Measurements from ENCODE around the gene STX2. TPM values are rescaled to one million over a fixed set of nuclear protein-coding genes. Genes with fewer than 3 reads are reported as not detected.
"Not testable (repeated sequence)": the region's sequence is repeated elsewhere in the genome, so short reads cannot be mapped to it uniquely, and the experiment has no call there.

Gene STX2
- total and polyA plus RNA-seq, 5 donors from 2014 or later = 10.7 to 29.5 (median 11.8) TPM

- Mint-ChIP-seq H3K27me3 (peaks cover 17% of the 10 kb centered on the region), H3K36me3 (no peaks in the 10 kb centered on the region), H3K9me3 (no peaks in the 10 kb centered on the region), H3K4me3 (no peak overlapping the region), H3K27ac (peak overlapping the region in 1 of 3 donors; percentile 80), H3K4me1 (no peaks in the 10 kb centered on the region)
- DNase-seq (no peak), ATAC-seq (ENCODE audit: low read depth in 2 of 2) (no peak)
- Histone ChIP-seq H3K4me1 (ENCODE audit: control insufficient read depth, insufficient read depth, low read length, poor library complexity, severe bottlenecking) (no peaks in the 10 kb centered on the region), H3K27me3 (ENCODE audit: control insufficient read depth, insufficient read depth, low read length) (no peaks in the 10 kb centered on the region), H3K36me3 (ENCODE audit: control insufficient read depth, insufficient read depth, low read length) (no peaks in the 10 kb centered on the region), H3K9me3 (ENCODE audit: control insufficient read depth in 2 of 2, low read length in 2 of 2) (no peaks in the 10 kb centered on the region), H3K4me3 (ENCODE audit: low read depth, low read length) (no peak overlapping the region), H3K27ac (ENCODE audit: insufficient read depth, low read length, poor library complexity, severe bottlenecking) (no peak overlapping the region)
These were observed 10.7 kb upstream of the STX2 start for GRCh38 chr12:130849561-130850417.

- peaks cover 13% of the 10 kb centered on the region for H3K27me3 Mint-ChIP-seq
- not testable (repeated sequence) for H3K36me3 ChIP-seq (ENCODE audit: control insufficient read depth, insufficient read depth, low read length); H3K4me3 Mint-ChIP-seq; DNase-seq; H3K27me3 ChIP-seq (ENCODE audit: control insufficient read depth, insufficient read depth, low read length); H3K4me1 ChIP-seq (ENCODE audit: control insufficient read depth, insufficient read depth, low read length, poor library complexity, severe bottlenecking); H3K36me3 Mint-ChIP-seq; H3K9me3 ChIP-seq (ENCODE audit: control insufficient read depth in 2 of 2, low read length in 2 of 2); H3K9me3 Mint-ChIP-seq; H3K4me3 ChIP-seq (ENCODE audit: low read depth, low read length); ATAC-seq (ENCODE audit: low read depth in 2 of 2); H3K27ac Mint-ChIP-seq; H3K4me1 Mint-ChIP-seq; H3K27ac ChIP-seq (ENCODE audit: insufficient read depth, low read length, poor library complexity, severe bottlenecking)
These were observed 9.8 kb upstream of the STX2 start for GRCh38 chr12:130848785-130849305.

GRCh38 chr12:130848105-130848504 lies 9.1 kb upstream of the STX2 start:
- not testable (repeated sequence) for H3K9me3 Mint-ChIP-seq; ATAC-seq (ENCODE audit: low read depth in 2 of 2); H3K27ac ChIP-seq (ENCODE audit: insufficient read depth, low read length, poor library complexity, severe bottlenecking); H3K36me3 ChIP-seq (ENCODE audit: control insufficient read depth, insufficient read depth, low read length); H3K4me3 ChIP-seq (ENCODE audit: low read depth, low read length); H3K4me3 Mint-ChIP-seq; H3K9me3 ChIP-seq (ENCODE audit: control insufficient read depth in 2 of 2, low read length in 2 of 2); H3K4me1 Mint-ChIP-seq; H3K27me3 ChIP-seq (ENCODE audit: control insufficient read depth, insufficient read depth, low read length); DNase-seq; H3K4me1 ChIP-seq (ENCODE audit: control insufficient read depth, insufficient read depth, low read length, poor library complexity, severe bottlenecking); H3K36me3 Mint-ChIP-seq
- peaks cover 13% of the 10 kb centered on the region for H3K27me3 Mint-ChIP-seq
- peak overlapping the region in 1 of 3 donors; percentile 60 for H3K27ac Mint-ChIP-seq

- no peak overlapping the region for H3K4me3 Mint-ChIP-seq
- Histone ChIP-seq H3K9me3 (ENCODE audit: control insufficient read depth in 2 of 2, low read length in 2 of 2) (no peaks in the 10 kb centered on the region), H3K36me3 (ENCODE audit: control insufficient read depth, insufficient read depth, low read length) (no peaks in the 10 kb centered on the region), H3K27ac (ENCODE audit: insufficient read depth, low read length, poor library complexity, severe bottlenecking) (no peak overlapping the region), H3K4me3 (ENCODE audit: low read depth, low read length) (no peak overlapping the region), H3K4me1 (ENCODE audit: control insufficient read depth, insufficient read depth, low read length, poor library complexity, severe bottlenecking) (no peaks in the 10 kb centered on the region), H3K27me3 (ENCODE audit: control insufficient read depth, insufficient read depth, low read length) (no peaks in the 10 kb centered on the region)
- DNase-seq (no peak), ATAC-seq (ENCODE audit: low read depth in 2 of 2) (no peak)
- H3K4me1 Mint-ChIP-seq = no peaks in the 10 kb centered on the region
- H3K27me3 Mint-ChIP-seq = peaks cover 13% of the 10 kb centered on the region
- peak overlapping the region in 2 of 3 donors; percentile 27 to 60 for H3K27ac Mint-ChIP-seq
- H3K9me3 Mint-ChIP-seq = no peaks in the 10 kb centered on the region
- no peaks in the 10 kb centered on the region for H3K36me3 Mint-ChIP-seq
These were observed 8.1 kb upstream of the STX2 start for GRCh38 chr12:130847112-130847511.

DNA sequence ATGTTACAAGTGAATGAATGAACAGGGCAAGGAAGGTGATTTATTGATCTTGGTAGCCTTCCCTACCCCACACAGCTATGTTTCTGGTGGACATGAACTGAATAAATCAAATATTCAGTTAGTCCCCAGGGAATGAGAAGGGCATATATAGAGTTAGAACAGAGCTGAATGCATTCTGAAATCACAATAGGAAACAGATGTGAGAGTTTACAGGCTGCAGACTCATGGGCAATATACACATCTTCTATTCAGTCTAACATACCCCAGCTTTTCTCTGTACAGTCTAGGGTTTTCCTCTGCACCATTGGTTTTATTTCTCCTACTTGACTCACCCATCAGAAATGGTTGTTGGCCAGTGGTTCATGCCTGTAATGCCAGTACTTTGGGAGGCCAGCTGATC lies 7.3 kb upstream of the STX2 start:
- H3K27me3 Mint-ChIP-seq = peaks cover 13% of the 10 kb centered on the region
- H3K4me1 Mint-ChIP-seq = no peaks in the 10 kb centered on the region
- Histone ChIP-seq H3K36me3 (ENCODE audit: control insufficient read depth, insufficient read depth, low read length) (no peaks in the 10 kb centered on the region), H3K27me3 (ENCODE audit: control insufficient read depth, insufficient read depth, low read length) (no peaks in the 10 kb centered on the region), H3K9me3 (ENCODE audit: control insufficient read depth in 2 of 2, low read length in 2 of 2) (no peaks in the 10 kb centered on the region), H3K4me1 (ENCODE audit: control insufficient read depth, insufficient read depth, low read length, poor library complexity, severe bottlenecking) (no peaks in the 10 kb centered on the region), H3K4me3 (ENCODE audit: low read depth, low read length) (no peak overlapping the region), H3K27ac (ENCODE audit: insufficient read depth, low read length, poor library complexity, severe bottlenecking) (no peak overlapping the region)
- no peaks in the 10 kb centered on the region for H3K9me3 Mint-ChIP-seq
- H3K36me3 Mint-ChIP-seq = no peaks in the 10 kb centered on the region
- DNase-seq (no peak), ATAC-seq (ENCODE audit: low read depth in 2 of 2) (no peak)
- H3K4me3 Mint-ChIP-seq = no peak overlapping the region
- H3K27ac Mint-ChIP-seq = no peak overlapping the region

DNA sequence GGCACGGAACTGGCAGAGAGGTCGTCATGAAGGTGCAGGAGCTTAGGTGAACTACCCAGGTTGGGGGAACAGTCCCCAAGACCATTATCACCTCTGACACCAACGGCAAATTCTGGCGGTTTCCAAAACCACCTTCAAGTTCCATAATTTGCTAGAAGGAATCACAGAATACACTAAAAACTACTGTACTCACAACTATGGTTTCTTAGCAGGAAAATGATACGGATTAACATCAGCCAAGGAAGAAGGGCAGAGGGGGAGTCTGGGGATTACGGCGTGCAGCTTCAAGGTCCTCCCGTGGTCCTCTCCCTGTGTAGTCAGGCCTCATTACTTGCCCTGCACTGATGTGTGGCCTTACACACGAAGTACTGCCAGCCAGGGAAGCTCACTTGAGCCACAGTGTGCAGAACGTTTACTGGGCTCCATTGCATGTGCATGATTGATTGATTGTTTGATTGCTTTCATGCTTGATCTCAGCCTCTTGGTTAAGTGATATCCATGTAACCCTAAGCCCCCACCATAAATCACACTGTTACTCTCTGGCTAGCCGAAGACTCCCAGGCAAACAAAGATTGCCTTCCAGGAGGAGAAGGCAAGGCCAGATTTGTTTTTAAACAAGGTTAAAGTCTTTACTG lies 837 bp upstream of the STX2 start:
- Mint-ChIP-seq H3K4me3 (peak overlapping the region; percentile 83 to 87 (median 85)), H3K27me3 (no peaks in the 10 kb centered on the region), H3K36me3 (peaks cover 3% of the 10 kb centered on the region), H3K27ac (peak overlapping the region; percentile 88 to 94 (median 91)), H3K9me3 (no peaks in the 10 kb centered on the region), H3K4me1 (peaks cover 12 to 40% (median 24%) of the 10 kb centered on the region in 4 donors)
- Histone ChIP-seq H3K9me3 (ENCODE audit: control insufficient read depth in 2 of 2, low read length in 2 of 2) (no peaks in the 10 kb centered on the region), H3K36me3 (ENCODE audit: control insufficient read depth, insufficient read depth, low read length) (no peaks in the 10 kb centered on the region), H3K4me3 (ENCODE audit: low read depth, low read length) (peak overlapping the region; percentile 89), H3K4me1 (ENCODE audit: control insufficient read depth, insufficient read depth, low read length, poor library complexity, severe bottlenecking) (peaks cover 11% of the 10 kb centered on the region), H3K27ac (ENCODE audit: insufficient read depth, low read length, poor library complexity, severe bottlenecking) (peak overlapping the region; percentile 74), H3K27me3 (ENCODE audit: control insufficient read depth, insufficient read depth, low read length) (no peaks in the 10 kb centered on the region)
- ATAC-seq (ENCODE audit: low read depth in 2 of 2) = no peak
- DNase-seq = no peak

DNA sequence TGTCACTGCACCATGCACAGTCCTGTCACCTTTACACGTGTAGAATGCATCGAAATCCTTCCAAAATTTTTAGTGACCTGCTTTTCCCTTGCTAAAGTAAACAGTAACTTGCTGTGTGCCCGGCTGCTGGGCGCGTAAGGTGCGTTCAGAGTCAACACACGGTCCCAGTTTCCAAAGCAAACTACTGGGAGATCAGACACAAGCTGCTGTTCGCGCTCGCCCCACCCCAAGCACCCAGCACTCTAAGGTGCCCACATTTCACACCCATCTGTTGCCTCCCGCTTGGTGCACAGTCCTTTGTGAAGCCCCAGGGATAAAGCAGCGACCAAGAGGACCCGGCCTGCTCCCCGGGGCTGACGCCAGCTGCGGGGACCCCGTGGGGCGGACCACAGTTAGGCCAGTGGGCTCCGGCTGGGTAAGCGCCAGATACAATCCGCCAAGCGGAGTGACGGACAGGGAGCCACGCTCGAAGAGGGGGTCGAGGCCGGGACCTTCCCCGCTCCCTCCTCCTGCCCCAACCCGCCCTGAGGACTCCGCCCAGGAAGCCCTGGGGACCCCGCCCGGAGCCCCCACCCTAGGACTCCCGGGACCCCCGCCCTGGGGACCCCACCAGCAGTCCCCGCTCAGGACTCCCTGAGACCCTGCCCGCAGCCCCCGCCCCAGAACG lies 633 bp downstream of the STX2 start:
- Mint-ChIP-seq H3K36me3 (peaks cover 3% of the 10 kb centered on the region), H3K27ac (peak overlapping the region; percentile 29 to 92 (median 89))

More for the DNA sequence above, 633 bp downstream of the STX2 start:
- DNase-seq = peak in 2 of 3 donors; percentile 31 to 40
- Histone ChIP-seq H3K9me3 (ENCODE audit: control insufficient read depth in 2 of 2, low read length in 2 of 2) (no peaks in the 10 kb centered on the region), H3K36me3 (ENCODE audit: control insufficient read depth, insufficient read depth, low read length) (no peaks in the 10 kb centered on the region), H3K4me3 (ENCODE audit: low read depth, low read length) (peak overlapping the region; percentile 54), H3K4me1 (ENCODE audit: control insufficient read depth, insufficient read depth, low read length, poor library complexity, severe bottlenecking) (peaks cover 11% of the 10 kb centered on the region), H3K27ac (ENCODE audit: insufficient read depth, low read length, poor library complexity, severe bottlenecking) (peak overlapping the region; percentile 60), H3K27me3 (ENCODE audit: control insufficient read depth, insufficient read depth, low read length) (no peaks in the 10 kb centered on the region)
- H3K4me3 Mint-ChIP-seq = peak overlapping the region; percentile 86 to 95 (median 90)
- H3K4me1 Mint-ChIP-seq = peaks cover 12 to 47% (median 27%) of the 10 kb centered on the region in 4 donors
- H3K27me3 Mint-ChIP-seq = no peaks in the 10 kb centered on the region
- peak; percentile 3 to 4 for ATAC-seq (ENCODE audit: low read depth in 2 of 2)
- H3K9me3 Mint-ChIP-seq = no peaks in the 10 kb centered on the region

Data from CD4-positive, CD25-positive, alpha-beta regulatory T cell (primary cell).